Gastroesophageal sphincter (tissue), 4 donors: Measurements from ENCODE around the gene FAT1. TPM values are rescaled to one million over a fixed set of nuclear protein-coding genes. Genes with fewer than 3 reads are reported as not detected.

Experiments used
- ATAC-seq: fragments of 150-250 bp; one replicate; pipeline ENCODE4 v1.9.1; 2016; ENCODE audit warnings: mild to moderate bottlenecking, moderate library complexity
- H3K27ac ChIP-seq, 4 donors: fragments of 200-600 bp; sonication (generic) in 3 of 4; 1 replicate in 3 of 4; 2 replicates in 1 of 4; pipeline ENCODE4 v1.5.1; 2016 to 2019
- H3K27me3 ChIP-seq: fragments of 200-600 bp; sonication (generic); one replicate; pipeline ENCODE4 v1.5.1; 2019
- H3K36me3 ChIP-seq, 2 donors: fragments of 200-600 bp; sonication (generic); one replicate each; pipeline ENCODE4 v1.5.1; 2019; ENCODE audit warnings: control low read depth in 1 of 2
- H3K4me1 ChIP-seq, 3 donors: fragments of 200-600 bp; sonication (generic); 1 replicate in 2 of 3; 2 replicates in 1 of 3; pipeline ENCODE4 v1.5.1; 2016 to 2019; ENCODE audit warnings: control low read depth in 2 of 3
- H3K4me3 ChIP-seq, 2 donors: fragments of 200-600 bp; sonication (generic); one replicate each; pipeline ENCODE4 v1.5.1; 2019; ENCODE audit warnings: mild to moderate bottlenecking in 1 of 2, moderate library complexity in 1 of 2
- H3K9me3 ChIP-seq, 3 donors: fragments of 200-600 bp; sonication (generic); one replicate each; pipeline ENCODE4 v1.5.1; 2017 to 2019; ENCODE audit warnings: control low read depth in 2 of 3
- CTCF ChIP-seq, 4 experiments: fragments of 200-600 bp in 2 of 4; fragments of 450-650 bp in 2 of 4; sonication (generic) in 1 of 4; IDR thresholded peaks; one replicate each; pipeline ENCODE4 v1.5.1; 2017 to 2019; ENCODE audit warnings: antibody characterized with exemption in 4 of 4, mild to moderate bottlenecking in 2 of 4, moderate library complexity in 2 of 4
- EP300 ChIP-seq: sonication (generic); formaldehyde crosslinking; IDR thresholded peaks from one replicate; pipeline ENCODE4 v1.6.1; 2017; ENCODE audit warnings: antibody characterized with exemption, mild to moderate bottlenecking
- POLR2A ChIP-seq, 2 donors: fragments of 450-650 bp; IDR thresholded peaks; one replicate each; pipeline ENCODE4 v1.6.1; 2017; ENCODE audit warnings: antibody characterized with exemption in 2 of 2, mild to moderate bottlenecking in 2 of 2, moderate library complexity in 1 of 2
- POLR2AphosphoS5 ChIP-seq: sonication (generic); formaldehyde crosslinking; IDR thresholded peaks from one replicate; pipeline ENCODE4 v1.6.1; 2017; ENCODE audit warnings: antibody characterized with exemption
- WGBS, 2 donors: methylation state at CpG; one replicate each; pipeline ENCODE4 v1.1.5; 2018; ENCODE audit warnings: low coverage in 1 of 2; 5-methylcytosine and 5-hydroxymethylcytosine counted together
- total RNA-seq, 4 donors: library from RNA; depleted of rRNA; stranded (reverse); fragments of >200 nt; gene quantifications; one replicate each; pipeline ENCODE4 v1.1.0, GENCODE V29; 2016

The FAT1 gene
- total RNA-seq, 4 donors from 2014 or later, result 84.4 to 279 (median 154) TPM

GRCh38 chr4:186733778-186734177 is 10.1 kb upstream of the FAT1 start:
- no peak for ATAC-seq
- no peaks in the 10 kb centered on the region for H3K36me3 ChIP-seq
- H3K27ac ChIP-seq, result no peak overlapping the region
- no peak overlapping the region for H3K4me3 ChIP-seq
- TF ChIP-seq POLR2AphosphoS5, result no peak
- no peak for TF ChIP-seq EP300
- no peak for TF ChIP-seq CTCF (IDR thresholded peaks at IDR 0.05)
- no peak for TF ChIP-seq POLR2A (IDR thresholded peaks at IDR 0.05)
- WGBS, 2 donors, result 33 to 50% methylated on average over 3 of the region's 4 CpGs
- H3K27me3 ChIP-seq, result no peaks in the 10 kb centered on the region
- no peaks in the 10 kb centered on the region for H3K4me1 ChIP-seq
- H3K9me3 ChIP-seq, result no peaks in the 10 kb centered on the region

- H3K27me3 ChIP-seq, result no peaks in the 10 kb centered on the region
- no peak overlapping the region for H3K27ac ChIP-seq
- no peak for ATAC-seq
- no peaks in the 10 kb centered on the region for H3K9me3 ChIP-seq
- TF ChIP-seq CTCF (IDR thresholded peaks at IDR 0.05), result no peak
- TF ChIP-seq EP300, result no peak
- no peak for TF ChIP-seq POLR2AphosphoS5
- TF ChIP-seq POLR2A (IDR thresholded peaks at IDR 0.05), result no peak
- WGBS, 2 donors, result 78% methylated on average over 5 of the region's 5 CpGs; no CpG with 5 or more reads in 1 of the 2 donors
- H3K4me3 ChIP-seq, result no peak overlapping the region
- H3K36me3 ChIP-seq, result no peaks in the 10 kb centered on the region
- H3K4me1 ChIP-seq, result peaks cover 0 to 17% (median 0%) of the 10 kb centered on the region in 3 donors
Measured at GRCh38 chr4:186730621-186731020, 7.0 kb upstream of the FAT1 start.

- H3K4me1 ChIP-seq, result peaks cover 0 to 24% (median 0%) of the 10 kb centered on the region in 3 donors
- H3K27me3 ChIP-seq, result no peaks in the 10 kb centered on the region
- no peaks in the 10 kb centered on the region for H3K36me3 ChIP-seq
- 88 to 92% methylated on average over 1 of the region's 1 CpG for WGBS, 2 donors
- H3K27ac ChIP-seq, result no peak overlapping the region
- no peaks in the 10 kb centered on the region for H3K9me3 ChIP-seq
- H3K4me3 ChIP-seq, result no peak overlapping the region
- ATAC-seq, result no peak
- TF ChIP-seq POLR2AphosphoS5 (no peak), CTCF (IDR thresholded peaks at IDR 0.05) (no peak), POLR2A (IDR thresholded peaks at IDR 0.05) (no peak), EP300 (no peak)
Measured at GRCh38 chr4:186729856-186730255, 6.2 kb upstream of the FAT1 start.

- no peaks in the 10 kb centered on the region for H3K27me3 ChIP-seq
- peaks cover 0 to 28% (median 0%) of the 10 kb centered on the region in 3 donors for H3K4me1 ChIP-seq
- ATAC-seq, result no peak
- no peak overlapping the region for H3K27ac ChIP-seq
- no peaks in the 10 kb centered on the region for H3K36me3 ChIP-seq
- H3K4me3 ChIP-seq, result no peak overlapping the region
- TF ChIP-seq EP300 (no peak), CTCF (IDR thresholded peaks at IDR 0.05) (no peak), POLR2AphosphoS5 (no peak), POLR2A (IDR thresholded peaks at IDR 0.05) (no peak)
- WGBS, 2 donors, result 74 to 82% methylated on average over 4 of the region's 4 CpGs
- H3K9me3 ChIP-seq, result no peaks in the 10 kb centered on the region
Measured at GRCh38 chr4:186728631-186729271, 5.1 kb upstream of the FAT1 start.

- Histone ChIP-seq H3K9me3 (no peaks in the 10 kb centered on the region), H3K27me3 (no peaks in the 10 kb centered on the region), H3K27ac (no peak overlapping the region), H3K36me3 (no peaks in the 10 kb centered on the region), H3K4me3 (no peak overlapping the region), H3K4me1 (peaks cover 0 to 31% (median 0%) of the 10 kb centered on the region in 3 donors)
- TF ChIP-seq POLR2A (IDR thresholded peaks at IDR 0.05) (no peak), POLR2AphosphoS5 (no peak), CTCF (IDR thresholded peaks at IDR 0.05) (peak in 1 of 4 experiments; percentile 31)
- no peak for ATAC-seq
- WGBS, 2 donors, result 68 to 72% methylated on average over 4 to 5 of the region's 6 CpGs
Measured at GRCh38 chr4:186727977-186728519, 4.4 kb upstream of the FAT1 start.
